ENCODE data around the gene ARID3C. TPM values are rescaled to one million over a fixed set of nuclear protein-coding genes. Genes with fewer than 3 reads are reported as not detected.
A peak's percentile ranks its signal among the peaks of the same experiment; 100 is the strongest.

ARID3C gene
- total and polyA plus RNA-seq, 10 of the 15 experiments (the other 5 are each of a cell fraction or from before 2014, with no cell fraction given) = not detected

GRCh38 chr9:34675048-34675714, 46.3 kb upstream of the ARID3C start:
- SMC1A ChIA-PET (ENCODE audit: uncharacterized antibody, unreplicated experiment) = interaction anchor here (1.1 kb wide), 1 partner anchor 310 kb away, joined by 3 read pairs; no protein-coding TSS in a partner anchor
- in situ Hi-C loops (cut with MboI) (no loop called here), intact Hi-C loops (cut with micrococcal nuclease; ENCODE audit: unreplicated experiment) (loop anchor here (1.0 kb wide), 1 partner anchor 27 kb away; no protein-coding TSS in a partner anchor)
- H3K4me1 ChIP-seq (ENCODE audit: control insufficient read depth, insufficient read depth, low read length) = no peaks in the 10 kb centered on the region
- CTCF ChIA-PET = interaction anchor here (0.8 to 3.3 kb wide), 7 partner anchors 9 to 38 kb away, joined by 3 to 23 read pairs (median 3); partner anchors contain the start of gene SIGMAR1
- no peak for FAIRE-seq
- RAD21 ChIA-PET (ENCODE audit: unreplicated experiment) = interaction anchor here (0.6 kb wide), 1 partner anchor 1278 kb away, joined by 3 read pairs; no protein-coding TSS in a partner anchor
- peak; percentile 78 for TF ChIP-seq RUNX3 (IDR thresholded peaks at IDR 0.05; ENCODE audit: low read length)
- peak; percentile 93 for TF ChIP-seq RAD21 (IDR thresholded peaks at IDR 0.05; ENCODE audit: insufficient read depth, low read depth, low read length)
- TF ChIP-seq, protein P1, sequence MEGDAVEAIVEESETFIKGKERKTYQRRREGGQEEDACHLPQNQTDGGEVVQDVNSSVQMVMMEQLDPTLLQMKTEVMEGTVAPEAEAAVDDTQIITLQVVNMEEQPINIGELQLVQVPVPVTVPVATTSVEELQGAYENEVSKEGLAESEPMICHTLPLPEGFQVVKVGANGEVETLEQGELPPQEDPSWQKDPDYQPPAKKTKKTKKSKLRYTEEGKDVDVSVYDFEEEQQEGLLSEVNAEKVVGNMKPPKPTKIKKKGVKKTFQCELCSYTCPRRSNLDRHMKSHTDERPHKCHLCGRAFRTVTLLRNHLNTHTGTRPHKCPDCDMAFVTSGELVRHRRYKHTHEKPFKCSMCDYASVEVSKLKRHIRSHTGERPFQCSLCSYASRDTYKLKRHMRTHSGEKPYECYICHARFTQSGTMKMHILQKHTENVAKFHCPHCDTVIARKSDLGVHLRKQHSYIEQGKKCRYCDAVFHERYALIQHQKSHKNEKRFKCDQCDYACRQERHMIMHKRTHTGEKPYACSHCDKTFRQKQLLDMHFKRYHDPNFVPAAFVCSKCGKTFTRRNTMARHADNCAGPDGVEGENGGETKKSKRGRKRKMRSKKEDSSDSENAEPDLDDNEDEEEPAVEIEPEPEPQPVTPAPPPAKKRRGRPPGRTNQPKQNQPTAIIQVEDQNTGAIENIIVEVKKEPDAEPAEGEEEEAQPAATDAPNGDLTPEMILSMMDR (IDR thresholded peaks at IDR 0.05 in 2 of 3, conservative IDR thresholded peaks at IDR 0.05 in 1 of 3; ENCODE audit: control insufficient read depth in 2 of 3, extremely low read depth in 1 of 3, insufficient read depth in 1 of 3, low read depth in 3 of 3, low read length in 3 of 3) = peak; percentile 81 to 90 (median 83)
- peak; percentile 62 for TF ChIP-seq SMC3 (IDR thresholded peaks at IDR 0.05; ENCODE audit: borderline replicate concordance, low read length)
- TF ChIP-seq, protein P2, sequence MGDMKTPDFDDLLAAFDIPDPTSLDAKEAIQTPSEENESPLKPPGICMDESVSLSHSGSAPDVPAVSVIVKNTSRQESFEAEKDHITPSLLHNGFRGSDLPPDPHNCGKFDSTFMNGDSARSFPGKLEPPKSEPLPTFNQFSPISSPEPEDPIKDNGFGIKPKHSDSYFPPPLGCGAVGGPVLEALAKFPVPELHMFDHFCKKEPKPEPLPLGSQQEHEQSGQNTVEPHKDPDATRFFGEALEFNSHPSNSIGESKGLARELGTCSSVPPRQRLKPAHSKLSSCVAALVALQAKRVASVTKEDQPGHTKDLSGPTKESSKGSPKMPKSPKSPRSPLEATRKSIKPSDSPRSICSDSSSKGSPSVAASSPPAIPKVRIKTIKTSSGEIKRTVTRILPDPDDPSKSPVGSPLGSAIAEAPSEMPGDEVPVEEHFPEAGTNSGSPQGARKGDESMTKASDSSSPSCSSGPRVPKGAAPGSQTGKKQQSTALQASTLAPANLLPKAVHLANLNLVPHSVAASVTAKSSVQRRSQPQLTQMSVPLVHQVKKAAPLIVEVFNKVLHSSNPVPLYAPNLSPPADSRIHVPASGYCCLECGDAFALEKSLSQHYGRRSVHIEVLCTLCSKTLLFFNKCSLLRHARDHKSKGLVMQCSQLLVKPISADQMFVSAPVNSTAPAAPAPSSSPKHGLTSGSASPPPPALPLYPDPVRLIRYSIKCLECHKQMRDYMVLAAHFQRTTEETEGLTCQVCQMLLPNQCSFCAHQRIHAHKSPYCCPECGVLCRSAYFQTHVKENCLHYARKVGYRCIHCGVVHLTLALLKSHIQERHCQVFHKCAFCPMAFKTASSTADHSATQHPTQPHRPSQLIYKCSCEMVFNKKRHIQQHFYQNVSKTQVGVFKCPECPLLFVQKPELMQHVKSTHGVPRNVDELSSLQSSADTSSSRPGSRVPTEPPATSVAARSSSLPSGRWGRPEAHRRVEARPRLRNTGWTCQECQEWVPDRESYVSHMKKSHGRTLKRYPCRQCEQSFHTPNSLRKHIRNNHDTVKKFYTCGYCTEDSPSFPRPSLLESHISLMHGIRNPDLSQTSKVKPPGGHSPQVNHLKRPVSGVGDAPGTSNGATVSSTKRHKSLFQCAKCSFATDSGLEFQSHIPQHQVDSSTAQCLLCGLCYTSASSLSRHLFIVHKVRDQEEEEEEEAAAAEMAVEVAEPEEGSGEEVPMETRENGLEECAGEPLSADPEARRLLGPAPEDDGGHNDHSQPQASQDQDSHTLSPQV (IDR thresholded peaks at IDR 0.05) = no peak
- TF ChIP-seq YY1 (IDR thresholded peaks at IDR 0.05; ENCODE audit: low read depth, low read length) = peak; percentile 79
- TF ChIP-seq IKZF2 (IDR thresholded peaks at IDR 0.05) = no peak
- H3K36me3 ChIP-seq (ENCODE audit: control insufficient read depth in 2 of 2, insufficient read depth in 2 of 2, low read length in 1 of 2) = no peaks in the 10 kb centered on the region
- peak; percentile 95 for ATAC-seq
- no peak overlapping the region for H3K9ac ChIP-seq (ENCODE audit: control insufficient read depth, insufficient read depth, low read length)
- H2AFZ ChIP-seq (ENCODE audit: control insufficient read depth, low read depth, low read length) = no peak overlapping the region
- no peaks in the 10 kb centered on the region for H3K79me2 ChIP-seq (ENCODE audit: control insufficient read depth, insufficient read depth, low read length)
- 15% methylated on average over 10 of the region's 10 CpGs for WGBS (ENCODE audit: insufficient coverage, insufficient replicate concordance, low lambda C conversion rate, missing lambda C conversion rate)
- BruUV-seq (replicated peaks) = no TSS peak
- POLR2A ChIA-PET = no interaction called here
- no peaks in the 10 kb centered on the region; the same call in 2 of the 3 replicates for H3K9me3 ChIP-seq (replicated peaks; ENCODE audit: control insufficient read depth, insufficient read depth, low read length)
- H3K4me2 ChIP-seq (ENCODE audit: control insufficient read depth, insufficient read depth) = no peak overlapping the region
- no peaks in the 10 kb centered on the region for H3K27me3 ChIP-seq (replicated peaks in 1 of 2; ENCODE audit: control insufficient read depth in 2 of 2, insufficient read depth in 2 of 2, low read length in 1 of 2)
- H3K27ac ChIP-seq (ENCODE audit: control insufficient read depth, insufficient read depth) = no peak overlapping the region
- H3K4me3 ChIP-seq = no peak overlapping the region
- DNase-seq (ENCODE audit: low read depth, low spot score) = no peak
- H4K20me1 ChIP-seq (ENCODE audit: control insufficient read depth, insufficient read depth) = no peaks in the 10 kb centered on the region
